ENCODE results near the gene EEF1AKMT1.

GRCh38 chr13:20709369-20709768 is 64.4 kb downstream of the EEF1AKMT1 start:
- TF ChIP-seq, protein P1, sequence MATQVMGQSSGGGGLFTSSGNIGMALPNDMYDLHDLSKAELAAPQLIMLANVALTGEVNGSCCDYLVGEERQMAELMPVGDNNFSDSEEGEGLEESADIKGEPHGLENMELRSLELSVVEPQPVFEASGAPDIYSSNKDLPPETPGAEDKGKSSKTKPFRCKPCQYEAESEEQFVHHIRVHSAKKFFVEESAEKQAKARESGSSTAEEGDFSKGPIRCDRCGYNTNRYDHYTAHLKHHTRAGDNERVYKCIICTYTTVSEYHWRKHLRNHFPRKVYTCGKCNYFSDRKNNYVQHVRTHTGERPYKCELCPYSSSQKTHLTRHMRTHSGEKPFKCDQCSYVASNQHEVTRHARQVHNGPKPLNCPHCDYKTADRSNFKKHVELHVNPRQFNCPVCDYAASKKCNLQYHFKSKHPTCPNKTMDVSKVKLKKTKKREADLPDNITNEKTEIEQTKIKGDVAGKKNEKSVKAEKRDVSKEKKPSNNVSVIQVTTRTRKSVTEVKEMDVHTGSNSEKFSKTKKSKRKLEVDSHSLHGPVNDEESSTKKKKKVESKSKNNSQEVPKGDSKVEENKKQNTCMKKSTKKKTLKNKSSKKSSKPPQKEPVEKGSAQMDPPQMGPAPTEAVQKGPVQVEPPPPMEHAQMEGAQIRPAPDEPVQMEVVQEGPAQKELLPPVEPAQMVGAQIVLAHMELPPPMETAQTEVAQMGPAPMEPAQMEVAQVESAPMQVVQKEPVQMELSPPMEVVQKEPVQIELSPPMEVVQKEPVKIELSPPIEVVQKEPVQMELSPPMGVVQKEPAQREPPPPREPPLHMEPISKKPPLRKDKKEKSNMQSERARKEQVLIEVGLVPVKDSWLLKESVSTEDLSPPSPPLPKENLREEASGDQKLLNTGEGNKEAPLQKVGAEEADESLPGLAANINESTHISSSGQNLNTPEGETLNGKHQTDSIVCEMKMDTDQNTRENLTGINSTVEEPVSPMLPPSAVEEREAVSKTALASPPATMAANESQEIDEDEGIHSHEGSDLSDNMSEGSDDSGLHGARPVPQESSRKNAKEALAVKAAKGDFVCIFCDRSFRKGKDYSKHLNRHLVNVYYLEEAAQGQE (IDR thresholded peaks at IDR 0.05; ENCODE audit: unreplicated experiment), result no peak
- TF ChIP-seq, protein P2, sequence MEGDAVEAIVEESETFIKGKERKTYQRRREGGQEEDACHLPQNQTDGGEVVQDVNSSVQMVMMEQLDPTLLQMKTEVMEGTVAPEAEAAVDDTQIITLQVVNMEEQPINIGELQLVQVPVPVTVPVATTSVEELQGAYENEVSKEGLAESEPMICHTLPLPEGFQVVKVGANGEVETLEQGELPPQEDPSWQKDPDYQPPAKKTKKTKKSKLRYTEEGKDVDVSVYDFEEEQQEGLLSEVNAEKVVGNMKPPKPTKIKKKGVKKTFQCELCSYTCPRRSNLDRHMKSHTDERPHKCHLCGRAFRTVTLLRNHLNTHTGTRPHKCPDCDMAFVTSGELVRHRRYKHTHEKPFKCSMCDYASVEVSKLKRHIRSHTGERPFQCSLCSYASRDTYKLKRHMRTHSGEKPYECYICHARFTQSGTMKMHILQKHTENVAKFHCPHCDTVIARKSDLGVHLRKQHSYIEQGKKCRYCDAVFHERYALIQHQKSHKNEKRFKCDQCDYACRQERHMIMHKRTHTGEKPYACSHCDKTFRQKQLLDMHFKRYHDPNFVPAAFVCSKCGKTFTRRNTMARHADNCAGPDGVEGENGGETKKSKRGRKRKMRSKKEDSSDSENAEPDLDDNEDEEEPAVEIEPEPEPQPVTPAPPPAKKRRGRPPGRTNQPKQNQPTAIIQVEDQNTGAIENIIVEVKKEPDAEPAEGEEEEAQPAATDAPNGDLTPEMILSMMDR (conservative IDR thresholded peaks at IDR 0.05; ENCODE audit: low read depth in 2 of 2), result no peak

Data from GM23338 (cell line).